DOHH2 (cell line): ENCODE data around the gene BTBD2.

ENCODE experiments used
- CTCF ChIP-seq: fragments of 200-600 bp; sonication (generic); IDR thresholded peaks from one replicate; pipeline ENCODE4 v1.5.1; 2014; ENCODE audit warnings: antibody characterized with exemption, mild to moderate bottlenecking, low read depth, low read length; ENCODE audit not compliant: poor library complexity, severe bottlenecking
- EZH2phosphoT487 ChIP-seq: fragments of 200-600 bp; sonication (generic); IDR thresholded peaks from 2 replicates; pipeline ENCODE4 v1.6.1; 2017; ENCODE audit warnings: borderline replicate concordance, mild to moderate bottlenecking, antibody characterized with exemption, low read length, moderate library complexity, mixed read lengths

GRCh38 chr19:1984357-1984756 lies 31.2 kb downstream of the BTBD2 start:
- TF ChIP-seq EZH2phosphoT487 (no peak), CTCF (no peak)
